SK-N-SH (cell line): ENCODE measurements around the gene OGDH. TPM values are rescaled to one million over a fixed set of nuclear protein-coding genes. Genes with fewer than 3 reads are reported as not detected.

Experiments
- CTCF ChIA-PET: fragments of 300-600, 350-600 bp; formaldehyde crosslinking; extraction: SDS; loops from one replicate; lab custom pipeline; 2021; lab: Yijun Ruan, JAX
- POLR2A ChIA-PET: fragments of 350-600 bp; sonication (Branson Sonifier 250); formaldehyde crosslinking; extraction: SDS; loops from one replicate; lab custom pipeline; 2020; ENCODE audit warnings: antibody characterized with exemption, inconsistent platforms; lab: Yijun Ruan, JAX
- DNase-seq: peaks from one replicate; pipeline ENCODE4 v3.0.0; 2012
- H2AFZ ChIP-seq: fragments of 200-600 bp; sonication (generic); 2 replicates; pipeline ENCODE4 v1.8.1; 2016; ENCODE audit warnings: antibody characterized with exemption, mild to moderate bottlenecking, low read depth
- H3F3A ChIP-seq: fragments of 200-600 bp; sonication (generic); replicated peaks from 2 replicates; pipeline ENCODE3; 2016; ENCODE audit warnings: antibody characterized with exemption, mild to moderate bottlenecking; ENCODE audit not compliant: insufficient read depth
- H3K27ac ChIP-seq, 2 experiments: fragments of 200-500 bp in 1 of 2; fragments of 200-600 bp in 1 of 2; sonication (Bioruptor generic) in 1 of 2; sonication (generic), shearing (Covaris generic) in 1 of 2; 2 replicates each; pipeline versions ENCODE4 v1.5.1 to v1.6.1; 2014 to 2016; ENCODE audit warnings: low read depth in 2 of 2, inconsistent platforms in 1 of 2, low read length in 1 of 2, mild to moderate bottlenecking in 1 of 2, mixed read lengths in 1 of 2
- H3K27me3 ChIP-seq: fragments of 200-600 bp; sonication (generic), shearing (Covaris generic); 2 replicates; pipeline ENCODE4 v1.6.1; 2016; ENCODE audit warnings: mixed run types; ENCODE audit not compliant: insufficient read depth
- H3K36me3 ChIP-seq, 2 experiments: fragments of 200-500 bp in 1 of 2; fragments of 200-600 bp in 1 of 2; sonication (Bioruptor generic) in 1 of 2; sonication (generic) in 1 of 2; replicated peaks in 1 of 2; 2 replicates each; pipeline versions ENCODE3 to v1.5.1; 2014 to 2016; ENCODE audit warnings: low read length in 1 of 2, mild to moderate bottlenecking in 1 of 2; ENCODE audit not compliant: insufficient read depth in 2 of 2, control insufficient read depth in 1 of 2
- H3K4me1 ChIP-seq, 2 experiments: fragments of 200-500 bp in 1 of 2; fragments of 200-600 bp in 1 of 2; sonication (Bioruptor generic) in 1 of 2; sonication (generic), shearing (Covaris generic) in 1 of 2; 2 replicates each; pipeline versions ENCODE4 v1.5.1 to v1.6.1; 2014 to 2016; ENCODE audit warnings: low read depth in 1 of 2, low read length in 1 of 2, mixed run types in 1 of 2; ENCODE audit not compliant: insufficient read depth in 2 of 2, control insufficient read depth in 1 of 2
- H3K4me2 ChIP-seq: fragments of 200-600 bp; sonication (generic), shearing (Covaris generic); 2 replicates; pipeline ENCODE4 v1.6.1; 2017; ENCODE audit warnings: mixed run types
- H3K4me3 ChIP-seq, 2 experiments: fragments of 200-500 bp in 1 of 2; fragments of 200-600 bp in 1 of 2; sonication (Bioruptor generic) in 1 of 2; sonication (generic), shearing (Covaris generic) in 1 of 2; 2 replicates each; pipeline versions ENCODE4 v1.5.1 to v1.8.1; 2014 to 2016; ENCODE audit warnings: low read depth in 2 of 2, inconsistent platforms in 1 of 2, low read length in 1 of 2, mild to moderate bottlenecking in 1 of 2, mixed read lengths in 1 of 2, moderate library complexity in 1 of 2
- H3K79me2 ChIP-seq: fragments of 200-600 bp; sonication (generic); 2 replicates; pipeline ENCODE4 v1.8.1; 2017; ENCODE audit warnings: mild to moderate bottlenecking; ENCODE audit not compliant: insufficient read depth
- H3K9ac ChIP-seq: fragments of 200-600 bp; sonication (generic); 2 replicates; pipeline ENCODE4 v1.6.1; 2017; ENCODE audit warnings: mixed run types
- H3K9me2 ChIP-seq: fragments of 200-600 bp; sonication (generic); 2 replicates; pipeline ENCODE4 v1.6.1; 2017; ENCODE audit warnings: mixed run types
- H3K9me3 ChIP-seq: fragments of 200-600 bp; sonication (generic); 2 replicates; pipeline ENCODE4 v1.6.1; 2017; ENCODE audit warnings: mixed run types, mild to moderate bottlenecking, moderate library complexity
- H4K20me1 ChIP-seq: fragments of 200-600 bp; sonication (generic); 2 replicates; pipeline ENCODE4 v1.6.1; 2017; ENCODE audit warnings: mild to moderate bottlenecking, mixed run types; ENCODE audit not compliant: insufficient read depth
- CHD2 ChIP-seq: fragments of 150-350 bp; IDR thresholded peaks from 2 replicates; pipeline ENCODE4 v1.6.1; 2018; ENCODE audit warnings: low read length; ENCODE audit not compliant: partially characterized antibody
- ELF1 ChIP-seq: IDR thresholded peaks from 2 replicates; pipeline ENCODE4 v1.4.0; 2012
- EP300 ChIP-seq, 2 experiments: IDR thresholded peaks; 2 replicates each; pipeline versions ENCODE4 v1.4.0 to v1.6.1; 2012; ENCODE audit warnings: borderline replicate concordance in 1 of 2, low read depth in 1 of 2, low read length in 1 of 2
- EZH2phosphoT487 ChIP-seq: fragments of 200-600 bp; sonication (generic); IDR thresholded peaks from 2 replicates; pipeline ENCODE4 v1.6.1; 2017; ENCODE audit warnings: low read depth, mixed run types, mild to moderate bottlenecking, antibody characterized with exemption, moderate library complexity, borderline replicate concordance
- FOXJ3 ChIP-seq: sonication (generic); formaldehyde crosslinking; IDR thresholded peaks from 2 replicates; pipeline ENCODE4 v1.5.1; 2020; ENCODE audit warnings: mild to moderate bottlenecking, missing genetic modification reagents
- IRF3 ChIP-seq: fragments of 150-350 bp; IDR thresholded peaks from 2 replicates; pipeline ENCODE4 v1.6.1; 2016; ENCODE audit warnings: mild to moderate bottlenecking, low read depth, low read length
- MEF2A ChIP-seq: IDR thresholded peaks from 2 replicates; pipeline ENCODE4 v1.4.0; 2012; ENCODE audit warnings: low read depth, borderline replicate concordance
- NRF1 ChIP-seq: IDR thresholded peaks from 2 replicates; pipeline ENCODE4 v1.6.1; 2012; ENCODE audit warnings: low read depth, mild to moderate bottlenecking, low read length
- POLR2AphosphoS5 ChIP-seq: IDR thresholded peaks from 2 replicates; pipeline ENCODE4 v1.6.1; 2012; ENCODE audit warnings: low read depth, low read length
- REST ChIP-seq: IDR thresholded peaks from 2 replicates; pipeline ENCODE4 v1.6.1; 2012; ENCODE audit warnings: mild to moderate bottlenecking, low read depth, low read length, moderate library complexity
- RXRA ChIP-seq: IDR thresholded peaks from 2 replicates; pipeline ENCODE4 v1.4.0; 2012; ENCODE audit warnings: low read depth, mild to moderate bottlenecking, borderline replicate concordance
- TCF12 ChIP-seq: IDR thresholded peaks from 2 replicates; pipeline ENCODE4 v1.4.0; 2012
- TEAD4 ChIP-seq: IDR thresholded peaks from 2 replicates; pipeline ENCODE4 v1.4.0; 2012; ENCODE audit warnings: mild to moderate bottlenecking, borderline replicate concordance; ENCODE audit not compliant: insufficient read depth
- USF1 ChIP-seq: IDR thresholded peaks from 2 replicates; pipeline ENCODE4 v1.4.0; 2012; ENCODE audit warnings: low read depth, borderline replicate concordance
- YY1 ChIP-seq: IDR thresholded peaks from 2 replicates; pipeline ENCODE4 v1.4.0; 2012; ENCODE audit warnings: low read depth, mild to moderate bottlenecking
- ZBTB33 ChIP-seq: IDR thresholded peaks from 2 replicates; pipeline ENCODE4 v1.4.0; 2012; ENCODE audit warnings: low read depth, borderline replicate concordance
- WGBS: methylation state at CpG from one replicate; pipeline ENCODE4 v1.1.6; 2017; ENCODE audit warnings: low lambda C conversion rate; 5-methylcytosine and 5-hydroxymethylcytosine counted together
- polyA plus RNA-seq, 3 experiments: library from polyadenylated mRNA; depleted of rRNA; stranded (reverse); fragments of >200 nt; gene quantifications; 2 replicates each; pipeline ENCODE4 v1.2.3, GENCODE V29; 2012

The OGDH gene
- polyA plus RNA-seq, 1 of the 3 experiments (the other 2 are of a cell fraction), result 69.4 TPM

- no peaks in the 10 kb centered on the region for H3K27me3 ChIP-seq
Observed at GRCh38 chr7:44655341-44655740, 48.9 kb downstream of the OGDH start.

GRCh38 chr7:44658979-44659378 lies 52.6 kb downstream of the OGDH start:
- H2AFZ ChIP-seq, result no peak overlapping the region
- H3K27ac ChIP-seq, result no peak overlapping the region
- H3K79me2 ChIP-seq, result no peaks in the 10 kb centered on the region
- no peaks in the 10 kb centered on the region for H3K4me1 ChIP-seq
- H3K9me3 ChIP-seq, result no peaks in the 10 kb centered on the region; the same call in none of the 2 replicates
- no peak for DNase-seq
- H3K4me2 ChIP-seq, result no peak overlapping the region
- H4K20me1 ChIP-seq, result no peaks in the 10 kb centered on the region
- no peak overlapping the region for H3K9ac ChIP-seq
- 92% methylated on average over 7 of the region's 7 CpGs for WGBS
- no peaks in the 10 kb centered on the region for H3K27me3 ChIP-seq
- H3K9me2 ChIP-seq, result no peaks in the 10 kb centered on the region
- peaks cover 3% of the 10 kb centered on the region for H3F3A ChIP-seq
- POLR2A ChIA-PET, result interaction anchor here (0.7 kb wide), 1 partner anchor 20 kb away, joined by 3 read pairs; no protein-coding TSS in a partner anchor
- peaks cover 36 to 55% of the 10 kb centered on the region in 2 experiments for H3K36me3 ChIP-seq
- CTCF ChIA-PET, result no interaction called here
- no peak overlapping the region for H3K4me3 ChIP-seq
- no peak for TF ChIP-seq CHD2
- no peak for TF ChIP-seq FOXJ3
- no peak for TF ChIP-seq USF1
- TF ChIP-seq POLR2AphosphoS5, result no peak
- no peak for TF ChIP-seq YY1
- no peak for TF ChIP-seq RXRA
- no peak for TF ChIP-seq ZBTB33
- no peak for TF ChIP-seq MEF2A
- TF ChIP-seq TCF12, result no peak

More at GRCh38 chr7:44655341-44655740, 48.9 kb downstream of the OGDH start:
- Histone ChIP-seq H3F3A (peaks cover 5% of the 10 kb centered on the region), H3K4me3 (no peak overlapping the region), H2AFZ (no peak overlapping the region), H3K4me2 (no peak overlapping the region), H3K4me1 (peaks cover 0 to 5% of the 10 kb centered on the region in 2 experiments; a peak in 1 of 4 replicates), H3K9me2 (no peaks in the 10 kb centered on the region), H3K27ac (no peak overlapping the region), H3K36me3 (peaks cover 43 to 44% of the 10 kb centered on the region in 2 experiments), H3K79me2 (no peaks in the 10 kb centered on the region), H4K20me1 (no peaks in the 10 kb centered on the region), H3K9me3 (no peaks in the 10 kb centered on the region; the same call in 1 of the 2 replicates), H3K9ac (no peak overlapping the region)
- CTCF ChIA-PET, result interaction anchor here (1.6 kb wide), 1 partner anchor 13 kb away, joined by 6 read pairs; no protein-coding TSS in a partner anchor
- no peak for TF ChIP-seq POLR2AphosphoS5
- TF ChIP-seq NRF1, result no peak
- no peak for TF ChIP-seq IRF3
- no peak for TF ChIP-seq EZH2phosphoT487
- TF ChIP-seq TEAD4, result no peak
- TF ChIP-seq EP300 (IDR thresholded peaks at IDR 0.05; ENCODE audit: borderline replicate concordance in 1 of 2, low read depth in 1 of 2, low read length in 1 of 2), result no peak
- no peak for TF ChIP-seq REST
- TF ChIP-seq ELF1, result no peak
- POLR2A ChIA-PET, result no interaction called here
- WGBS, result 59% methylated on average over 1 of the region's 1 CpG
- no peak for DNase-seq
